Gastrocnemius medialis (tissue), 4 donors: Measurements from ENCODE around the gene LAMC1.

Experiments used
- CTCF ChIP-seq, 5 experiments: fragments of 450-650 bp in 3 of 5; fragments of 200-600 bp in 2 of 5; sonication (generic) in 2 of 5; IDR thresholded peaks in 4 of 5; conservative IDR thresholded peaks in 1 of 5; 1 replicate in 4 of 5; 2 replicates in 1 of 5; pipeline ENCODE4 v1.5.1; 2016 to 2019; ENCODE audit warnings: antibody characterized with exemption in 5 of 5, mild to moderate bottlenecking in 3 of 5, moderate library complexity in 3 of 5
- POLR2A ChIP-seq, 2 donors: fragments of 450-650 bp; IDR thresholded peaks; one replicate each; pipeline ENCODE4 v1.6.1; 2017; ENCODE audit warnings: antibody characterized with exemption in 2 of 2, mild to moderate bottlenecking in 2 of 2, moderate library complexity in 2 of 2

GRCh38 chr1:183131166-183131565, 107.9 kb downstream of the LAMC1 start:
- no peak for TF ChIP-seq CTCF (IDR thresholded peaks at IDR 0.05 in 4 of 5, conservative IDR thresholded peaks at IDR 0.05 in 1 of 5)
- TF ChIP-seq POLR2A (IDR thresholded peaks at IDR 0.05): no peak
